Coronary artery (tissue), 2 donors: ENCODE data around the gene CBLL1.

Experiments
- DNase-seq: peaks from one replicate; pipeline ENCODE4 v3.0.0-alpha.2; 2017; ENCODE audit warnings: low spot score
- H3K27ac ChIP-seq, 2 donors: fragments of 200-600 bp; sonication (generic); one replicate each; pipeline ENCODE4 v1.5.1; 2016 to 2019
- H3K4me3 ChIP-seq: fragments of 200-600 bp; sonication (generic); 2 replicates; pipeline ENCODE4 v1.5.1; 2016; ENCODE audit warnings: mild to moderate bottlenecking, moderate library complexity
- CTCF ChIP-seq: fragments of 200-600 bp; sonication (generic); IDR thresholded peaks from one replicate; pipeline ENCODE4 v1.5.1; 2019; ENCODE audit warnings: antibody characterized with exemption

Gene CBLL1

DNA sequence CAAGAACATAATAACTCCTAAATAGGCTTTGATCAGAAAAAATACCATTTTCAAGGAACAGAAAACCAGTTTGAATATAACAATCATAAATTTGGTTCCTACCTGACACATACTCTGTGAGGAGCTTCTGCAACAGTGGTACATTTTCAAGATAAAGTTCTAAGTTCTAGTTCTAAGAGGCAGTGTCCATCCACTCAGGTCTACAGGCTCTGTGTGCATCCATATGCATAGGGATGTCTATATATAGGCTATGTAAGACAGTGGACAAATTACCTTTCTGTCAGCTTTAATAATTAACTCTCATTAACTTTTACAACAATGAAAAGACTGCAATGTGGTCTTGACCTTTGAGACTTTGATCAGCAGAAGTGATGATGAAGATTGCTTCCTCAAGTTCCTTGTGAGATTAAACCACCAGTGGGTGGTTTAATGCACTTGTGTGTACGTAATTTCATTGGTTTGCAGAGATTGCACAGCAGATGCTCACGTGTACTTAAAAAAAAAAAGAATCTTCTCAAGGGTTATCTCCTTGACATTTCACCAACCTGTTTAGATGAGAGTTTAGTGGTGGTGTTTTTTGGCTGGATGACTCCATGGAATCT lies 59.2 kb downstream of the CBLL1 start, which contains the start of gene SLC26A3:
Gene SLC26A3 (minus strand): TSS at position 215 of the 602 bp plus-strand sequence. CDS start 8,714 bp downstream, outside the sequence.
- no peak within 1 kb of the TSS for H3K4me3 ChIP-seq
- TF ChIP-seq CTCF = no peak
- H3K27ac ChIP-seq = no peak within 1 kb of the TSS
- DNase-seq = no peak

- no peak for DNase-seq
- H3K4me3 ChIP-seq = no peak overlapping the region
- TF ChIP-seq CTCF = no peak
Observed at GRCh38 chr7:107809179-107809578, 65.2 kb downstream of the CBLL1 start.

DNA sequence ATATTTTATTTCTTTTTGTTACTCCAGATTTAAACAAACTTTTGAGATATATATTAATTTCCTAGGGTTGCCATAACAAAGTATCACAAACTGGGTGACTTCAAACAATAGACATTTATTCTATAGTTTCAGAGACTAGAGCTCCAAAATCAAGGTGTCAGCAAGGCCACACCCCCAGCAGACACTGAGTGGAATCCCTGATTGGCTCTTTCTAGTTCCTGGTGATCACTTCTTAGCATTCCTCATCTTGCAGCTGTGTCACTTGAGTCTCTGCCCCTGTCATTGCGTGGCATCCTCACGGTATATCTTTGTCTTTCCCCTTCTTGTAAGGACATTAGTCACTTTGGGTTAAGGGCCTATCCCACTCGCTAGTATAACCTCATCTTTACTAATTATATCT lies 66.7 kb downstream of the CBLL1 start:
- DNase-seq = no peak
- Histone ChIP-seq H3K4me3 (no peak overlapping the region), H3K27ac (no peak overlapping the region)
- no peak for TF ChIP-seq CTCF

More at GRCh38 chr7:107809179-107809578, 65.2 kb downstream of the CBLL1 start:
- H3K27ac ChIP-seq = no peak overlapping the region
